B cell (primary cell): ENCODE data around the gene EVX1. TPM values are rescaled to one million over a fixed set of nuclear protein-coding genes. Genes with fewer than 3 reads are reported as not detected.

ENCODE experiments used
- ATAC-seq: fragments of 200-7000 bp; cut with Tn5 transposase; one replicate; pipeline ENCODE4 v1.10.0; 2021; ENCODE audit warnings: low read depth, mild to moderate bottlenecking, moderate number of reproducible peaks, moderate library complexity
- CTCF ChIA-PET: fragments of 350-600 bp; sonication (Branson Sonifier 250); formaldehyde crosslinking; loops from one replicate; lab custom pipeline; 2021; ENCODE audit warnings: antibody characterized with exemption, inconsistent platforms; lab: Charles Lee
- POLR2A ChIA-PET: fragments of 350-600 bp; sonication (Branson Sonifier 250); formaldehyde crosslinking; loops from one replicate; lab custom pipeline; 2021; ENCODE audit warnings: antibody characterized with exemption; lab: Charles Lee
- DNase-seq: peaks from one replicate; pipeline ENCODE4 v3.0.0; 2013
- H2AFZ ChIP-seq: 2 replicates; pipeline ENCODE4 v1.6.1; 2012; ENCODE audit warnings: mild to moderate bottlenecking, low read depth, low read length; ENCODE audit not compliant: insufficient read depth, poor library complexity, severe bottlenecking
- H3K27ac ChIP-seq, 2 donors: 1 replicate in 1 of 2; 2 replicates in 1 of 2; pipeline ENCODE4 v1.5.1; 2012 to 2013; ENCODE audit warnings: low read length in 2 of 2, mild to moderate bottlenecking in 2 of 2, moderate library complexity in 1 of 2
- H3K27me3 ChIP-seq, 4 experiments: fragments of 200-600 bp in 1 of 4; sonication (generic) in 1 of 4; replicated peaks in 1 of 4; 1 replicate in 2 of 4; 2 replicates in 2 of 4; pipeline versions ENCODE4 v1.6.1 to v1.7.0; 2013 to 2016; ENCODE audit warnings: low read length in 3 of 4, mild to moderate bottlenecking in 2 of 4, mixed read lengths in 1 of 4, moderate library complexity in 1 of 4; ENCODE audit not compliant: insufficient read depth in 4 of 4, control insufficient read depth in 3 of 4; ENCODE audit errors: control extremely low read depth in 1 of 4
- H3K36me3 ChIP-seq, 2 experiments: replicated peaks in 1 of 2; 1 replicate in 1 of 2; 2 replicates in 1 of 2; pipeline versions ENCODE4 v1.6.1 to v1.7.1; 2013; ENCODE audit warnings: low read length in 1 of 2; ENCODE audit not compliant: insufficient read depth in 2 of 2, control insufficient read depth in 1 of 2; ENCODE audit errors: control extremely low read depth in 1 of 2, extremely low read depth in 1 of 2
- H3K4me1 ChIP-seq, 2 donors: fragments of 200-600 bp in 1 of 2; sonication (generic) in 1 of 2; 1 replicate in 1 of 2; 2 replicates in 1 of 2; pipeline versions ENCODE4 v1.5.1 to v1.6.1; 2013 to 2017; ENCODE audit warnings: low read length in 2 of 2; ENCODE audit not compliant: control insufficient read depth in 2 of 2, insufficient read depth in 2 of 2
- H3K4me2 ChIP-seq: replicated peaks from 2 replicates; pipeline ENCODE3; 2012; ENCODE audit warnings: mild to moderate bottlenecking, low read depth, low read length; ENCODE audit not compliant: poor library complexity, severe bottlenecking
- H3K4me3 ChIP-seq, 5 experiments: fragments of 200-600 bp in 1 of 5; sonication (generic) in 1 of 5; 1 replicate in 3 of 5; 2 replicates in 2 of 5; pipeline versions ENCODE4 v1.5.1 to v1.7.0; 2011 to 2016; ENCODE audit warnings: low read length in 4 of 5, mild to moderate bottlenecking in 4 of 5, low read depth in 2 of 5, control low read depth in 1 of 5, moderate library complexity in 1 of 5; ENCODE audit not compliant: insufficient read depth in 1 of 5; ENCODE audit errors: control extremely low read depth in 1 of 5, extremely low read depth in 1 of 5
- H3K79me2 ChIP-seq: fragments of 200-600 bp; sonication (generic); one replicate; pipeline ENCODE4 v1.6.0; 2016; ENCODE audit warnings: low read length; ENCODE audit not compliant: control insufficient read depth, insufficient read depth
- H3K9ac ChIP-seq: fragments of 200-600 bp; sonication (generic); 2 replicates; pipeline ENCODE4 v1.6.1; 2017; ENCODE audit warnings: mild to moderate bottlenecking, low read length, moderate library complexity
- H3K9me3 ChIP-seq, 3 donors: one replicate each; pipeline versions ENCODE4 v1.6.1 to v1.7.1; 2013; ENCODE audit warnings: low read length in 2 of 3; ENCODE audit not compliant: control insufficient read depth in 2 of 3, insufficient read depth in 1 of 3; ENCODE audit errors: control extremely low read depth in 1 of 3
- H4K20me1 ChIP-seq: 2 replicates; pipeline ENCODE4 v1.6.0; 2012; ENCODE audit warnings: mild to moderate bottlenecking, low read length; ENCODE audit not compliant: insufficient read depth, control insufficient read depth, poor library complexity, severe bottlenecking
- H3K27ac Mint-ChIP-seq: one replicate; pipeline ENCODE4 v1.8.0; 2021; ENCODE audit warnings: mixed read lengths
- H3K27me3 Mint-ChIP-seq: one replicate; pipeline ENCODE4 v1.8.0; 2021; ENCODE audit warnings: mixed read lengths
- H3K4me1 Mint-ChIP-seq: one replicate; pipeline ENCODE4 v1.8.0; 2021; ENCODE audit warnings: mixed read lengths
- H3K4me3 Mint-ChIP-seq: one replicate; pipeline ENCODE4 v1.8.0; 2021; ENCODE audit warnings: mixed read lengths
- H3K9me3 Mint-ChIP-seq: one replicate; pipeline ENCODE4 v1.8.0; 2022; ENCODE audit warnings: mixed read lengths; ENCODE audit not compliant: insufficient read depth
- EZH2 ChIP-seq: IDR thresholded peaks from 2 replicates; pipeline ENCODE4 v1.6.1; 2012; ENCODE audit warnings: borderline replicate concordance, low read depth, mild to moderate bottlenecking, moderate library complexity, low read length; ENCODE audit not compliant: insufficient read depth, poor library complexity, severe bottlenecking
- WGBS: methylation state at CpG from one replicate; pipeline ENCODE4 v1.1.5; 2013; ENCODE audit warnings: missing lambda C conversion rate; ENCODE audit not compliant: insufficient coverage; 5-methylcytosine and 5-hydroxymethylcytosine counted together
- intact Hi-C: fragments of 100-400 bp; cut with micrococcal nuclease; formaldehyde crosslinking; loops from one replicate; pipeline ENCODE4 v1.10.0; 2022
- polyA plus RNA-seq: library from polyadenylated mRNA; depleted of rRNA; stranded (reverse); fragments of >200 nt; gene quantifications from 2 replicates; pipeline ENCODE4 v1.2.3, GENCODE V29; 2012
- total RNA-seq, 2 donors: library from RNA; stranded (reverse); fragments of 120-200 nt in 1 of 2; gene quantifications; 1 replicate in 1 of 2; 2 replicates in 1 of 2; pipeline versions ENCODE4 v1.2.3 to v1.2.4, GENCODE V29; 2013 to 2022
- TF ChIP-seq, protein P1 (sequence below): fragments of 200-600 bp; IDR thresholded peaks from one replicate; pipeline ENCODE4 v1.8.0; 2022; ENCODE audit warnings: antibody characterized with exemption, mild to moderate bottlenecking

Gene EVX1
- total and polyA plus RNA-seq, 2 donors (not counting 1 experiment from before 2014, with no cell fraction given): not detected

DNA sequence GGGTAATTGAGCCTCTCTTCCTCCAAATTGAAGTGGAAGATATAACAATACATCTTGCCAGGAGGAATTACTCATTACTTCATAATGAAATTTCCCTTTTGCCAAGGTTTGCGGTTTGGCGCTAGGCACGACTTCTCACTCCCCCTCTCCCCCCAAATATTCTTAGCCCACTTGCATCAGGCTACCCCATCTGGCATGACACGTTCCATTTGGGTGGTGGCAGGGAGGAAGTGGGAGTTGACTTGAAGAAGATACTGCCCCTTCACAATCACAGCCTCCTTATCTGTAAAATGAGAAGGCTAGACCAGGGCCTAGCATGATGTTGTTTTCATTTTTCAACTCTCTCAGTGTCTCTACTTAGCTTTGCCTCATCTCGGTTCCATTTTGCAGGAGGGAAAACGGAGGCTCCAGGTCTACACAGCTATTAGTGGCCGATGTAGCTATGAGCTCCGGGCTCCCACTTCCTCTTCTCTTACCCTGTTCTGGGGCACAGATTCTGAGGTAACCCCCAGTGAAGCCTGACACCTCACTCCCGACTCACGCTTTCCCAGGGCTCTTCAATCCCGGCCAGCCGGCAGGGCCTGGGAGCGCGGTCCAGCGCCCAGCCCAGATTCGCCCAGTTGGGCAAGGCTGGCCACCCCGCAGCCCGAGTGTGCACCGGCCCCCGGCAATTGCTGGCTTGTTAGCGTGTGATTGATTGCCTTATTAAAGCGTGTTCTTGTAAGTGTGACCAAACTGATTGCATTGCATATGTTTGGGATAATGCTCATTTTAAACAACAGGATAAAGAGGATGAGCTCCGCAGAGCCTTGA is 6.5 kb downstream of the EVX1 start:
- no peaks in the 10 kb centered on the region for H3K79me2 ChIP-seq
- Mint-ChIP-seq H3K4me3 (peak overlapping the region; percentile 46), H3K27ac (no peak overlapping the region), H3K27me3 (peaks cover 81% of the 10 kb centered on the region), H3K4me1 (peaks cover 32% of the 10 kb centered on the region), H3K9me3 (no peaks in the 10 kb centered on the region)
- ATAC-seq: peak; percentile 21
- POLR2A ChIA-PET: interaction anchor here (0.7 kb wide), 1 partner anchor 14 kb away, joined by 3 read pairs; no protein-coding TSS in a partner anchor
- no peak overlapping the region for H3K9ac ChIP-seq
- H3K36me3 ChIP-seq: no peaks in the 10 kb centered on the region
- no peaks in the 10 kb centered on the region for H4K20me1 ChIP-seq
- DNase-seq: peak; percentile 45
- peak; percentile 59 for TF ChIP-seq EZH2
- TF ChIP-seq, protein P1, sequence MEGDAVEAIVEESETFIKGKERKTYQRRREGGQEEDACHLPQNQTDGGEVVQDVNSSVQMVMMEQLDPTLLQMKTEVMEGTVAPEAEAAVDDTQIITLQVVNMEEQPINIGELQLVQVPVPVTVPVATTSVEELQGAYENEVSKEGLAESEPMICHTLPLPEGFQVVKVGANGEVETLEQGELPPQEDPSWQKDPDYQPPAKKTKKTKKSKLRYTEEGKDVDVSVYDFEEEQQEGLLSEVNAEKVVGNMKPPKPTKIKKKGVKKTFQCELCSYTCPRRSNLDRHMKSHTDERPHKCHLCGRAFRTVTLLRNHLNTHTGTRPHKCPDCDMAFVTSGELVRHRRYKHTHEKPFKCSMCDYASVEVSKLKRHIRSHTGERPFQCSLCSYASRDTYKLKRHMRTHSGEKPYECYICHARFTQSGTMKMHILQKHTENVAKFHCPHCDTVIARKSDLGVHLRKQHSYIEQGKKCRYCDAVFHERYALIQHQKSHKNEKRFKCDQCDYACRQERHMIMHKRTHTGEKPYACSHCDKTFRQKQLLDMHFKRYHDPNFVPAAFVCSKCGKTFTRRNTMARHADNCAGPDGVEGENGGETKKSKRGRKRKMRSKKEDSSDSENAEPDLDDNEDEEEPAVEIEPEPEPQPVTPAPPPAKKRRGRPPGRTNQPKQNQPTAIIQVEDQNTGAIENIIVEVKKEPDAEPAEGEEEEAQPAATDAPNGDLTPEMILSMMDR: no peak
- peaks cover 0 to 69% (median 5%) of the 10 kb centered on the region in 3 donors for H3K9me3 ChIP-seq
- H3K4me2 ChIP-seq: peak overlapping the region; percentile 41
- WGBS: 16% methylated on average over 15 of the region's 23 CpGs
- H3K4me1 ChIP-seq: peaks cover 43 to 74% of the 10 kb centered on the region in 2 donors
- peaks cover 0 to 98% (median 85%) of the 10 kb centered on the region in 4 experiments for H3K27me3 ChIP-seq
- CTCF ChIA-PET: interaction anchor here (0.6 to 1.0 kb wide), 2 partner anchors 264 to 1606 kb away, joined by 3 to 4 read pairs; no protein-coding TSS in a partner anchor
- H2AFZ ChIP-seq: no peak overlapping the region
- no peak overlapping the region for H3K4me3 ChIP-seq
- intact Hi-C loops: no loop called here
- no peak overlapping the region for H3K27ac ChIP-seq
